NCI-H2107 (cell line): ENCODE measurements around the gene MRPS14.

Experiments used
- DNase-seq: peaks from one replicate; lab custom pipeline; 2025; lab: John Stamatoyannopoulos, UW

Gene MRPS14

GRCh38 chr1:174984952-174985351 is 38.3 kb downstream of the MRPS14 start:
- DNase-seq, result no peak

DNA sequence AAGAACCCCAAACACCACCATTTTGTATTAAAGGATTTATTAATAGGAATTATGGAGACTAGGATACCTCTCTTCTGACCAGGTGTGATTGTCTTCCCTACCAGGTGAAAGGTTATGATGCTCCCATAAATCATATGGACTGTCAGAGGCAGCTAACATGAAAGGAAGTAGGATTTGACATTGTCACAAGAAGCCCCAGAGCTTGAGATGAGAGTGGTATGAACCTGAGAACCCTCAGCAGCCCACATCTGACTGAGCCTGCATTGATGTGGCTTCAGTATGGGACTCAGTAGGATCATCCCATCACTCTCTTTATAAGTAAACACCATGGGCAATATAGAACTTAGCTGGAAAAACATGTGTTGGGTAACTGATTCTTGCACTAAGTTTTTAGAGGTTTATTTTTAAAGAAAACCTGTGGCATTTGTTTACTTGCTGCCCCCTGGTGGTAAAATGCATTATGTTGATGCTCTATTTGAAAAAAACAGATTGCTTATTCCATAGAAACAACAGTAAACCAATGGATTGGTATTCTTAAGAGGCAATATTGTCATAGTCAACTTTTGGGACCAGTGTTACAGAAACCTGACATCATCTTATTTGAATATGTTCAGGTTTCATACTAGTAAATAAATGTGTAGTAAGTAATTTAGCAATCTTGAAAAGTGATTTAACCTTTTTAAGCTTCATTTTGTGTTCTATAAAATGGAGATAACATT is 40.1 kb downstream of the MRPS14 start:
- no peak for DNase-seq

- DNase-seq, result no peak
Measured at GRCh38 chr1:174976436-174977108, 46.7 kb downstream of the MRPS14 start.

DNA sequence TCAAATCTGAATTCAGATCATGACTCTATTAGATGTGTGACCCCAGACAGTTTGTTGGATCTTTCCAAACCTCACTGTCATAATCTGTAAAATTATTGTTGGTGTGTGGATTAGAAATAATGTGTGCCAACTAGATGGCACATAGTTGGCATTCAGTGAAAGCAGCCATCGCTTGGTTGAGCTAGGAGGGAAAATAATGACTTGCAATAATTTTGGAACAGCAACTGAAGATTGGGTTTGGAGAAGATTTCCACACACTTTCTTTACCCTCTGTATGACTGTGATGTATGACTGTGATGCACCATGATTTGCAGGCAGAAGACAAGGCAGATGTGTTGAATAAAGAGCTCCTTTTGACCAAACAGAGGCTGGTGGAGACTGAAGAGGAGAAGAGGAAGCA is 47.5 kb downstream of the MRPS14 start:
- DNase-seq, result no peak

DNA sequence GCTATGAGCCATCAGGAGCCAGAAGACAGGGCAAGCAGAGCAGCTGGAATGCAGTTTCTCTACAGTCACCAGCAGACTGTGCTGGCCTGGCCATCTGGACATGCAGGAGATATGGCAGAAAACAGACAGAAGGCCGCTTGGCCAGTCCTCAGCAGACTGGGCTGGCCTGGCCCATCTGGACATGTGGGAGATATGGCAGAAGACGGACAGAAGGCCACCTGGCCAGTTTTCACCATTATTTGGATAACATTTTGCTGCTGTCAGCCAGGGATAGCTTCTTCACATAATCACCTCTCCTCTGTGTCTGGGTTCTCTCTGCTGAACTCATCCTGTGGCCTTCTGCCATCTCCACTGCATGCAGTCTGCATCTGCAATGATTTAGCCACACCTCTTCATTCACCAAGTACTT is 48.5 kb downstream of the MRPS14 start:
- DNase-seq, result no peak

- DNase-seq, result no peak
Measured at GRCh38 chr1:174971902-174972301, 51.3 kb downstream of the MRPS14 start.

DNA sequence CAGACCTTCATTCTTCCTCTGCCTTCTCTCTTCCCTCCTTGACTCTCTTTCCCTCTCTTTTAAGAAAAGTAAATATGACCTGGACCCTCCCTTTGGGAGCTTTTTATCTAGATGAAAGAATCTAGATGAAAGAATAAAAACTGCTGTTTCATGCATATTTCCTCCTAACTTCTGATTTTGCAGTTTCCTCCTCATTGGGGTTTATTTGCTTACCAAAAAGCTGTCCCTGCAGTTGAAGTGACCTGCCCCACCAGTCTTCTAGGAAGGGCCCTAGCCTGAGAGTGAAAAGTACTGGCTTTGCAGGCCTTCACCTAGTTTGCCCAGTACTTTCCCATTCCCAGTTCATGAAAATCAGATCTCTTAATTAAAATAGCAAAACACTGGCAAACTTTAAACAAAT is 51.8 kb downstream of the MRPS14 start:
- no peak for DNase-seq

GRCh38 chr1:174969977-174970376 is 53.2 kb downstream of the MRPS14 start:
- no peak for DNase-seq

GRCh38 chr1:174968750-174969244 is 54.4 kb downstream of the MRPS14 start:
- DNase-seq, result no peak

DNA sequence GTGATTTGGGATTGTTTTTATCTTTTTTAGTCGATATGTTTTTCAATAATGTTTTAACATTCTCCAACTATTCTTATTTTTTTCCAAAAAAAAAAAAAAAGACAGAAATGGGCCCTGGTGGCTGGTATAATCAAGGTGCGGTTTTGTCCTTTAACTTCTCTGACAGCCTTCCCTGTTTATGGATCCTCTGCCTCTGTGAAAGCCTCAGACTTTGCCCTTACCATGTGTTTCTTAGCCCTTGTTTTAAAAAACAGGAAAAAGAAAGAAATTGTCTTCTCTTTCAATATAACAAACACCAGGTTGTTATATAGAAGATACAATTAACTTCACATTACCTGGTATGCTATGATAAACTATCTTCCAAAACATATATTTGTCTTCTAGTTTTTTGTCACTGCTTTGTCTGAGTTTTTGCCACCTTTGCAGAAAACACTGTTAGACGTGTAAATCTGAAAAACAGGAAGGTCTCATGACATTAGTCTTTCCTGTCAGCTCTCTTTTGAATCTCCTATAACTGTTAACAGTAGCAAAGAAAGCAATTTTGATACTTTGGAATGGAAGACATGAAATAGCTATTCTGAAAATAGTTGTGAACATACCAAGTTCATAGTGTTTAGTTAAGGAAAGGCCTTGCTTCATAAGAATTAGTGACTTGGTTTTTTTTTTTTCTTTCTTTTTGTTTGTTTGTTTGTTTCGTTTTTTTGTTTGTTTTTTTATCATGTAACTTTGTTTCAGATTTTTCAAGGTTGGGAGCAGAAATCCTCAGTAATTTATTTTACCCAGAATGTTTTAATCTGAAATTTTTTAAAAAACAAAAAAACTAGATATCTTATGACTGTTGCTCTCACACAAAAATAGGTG is 55.1 kb downstream of the MRPS14 start:
- DNase-seq, result no peak

DNA sequence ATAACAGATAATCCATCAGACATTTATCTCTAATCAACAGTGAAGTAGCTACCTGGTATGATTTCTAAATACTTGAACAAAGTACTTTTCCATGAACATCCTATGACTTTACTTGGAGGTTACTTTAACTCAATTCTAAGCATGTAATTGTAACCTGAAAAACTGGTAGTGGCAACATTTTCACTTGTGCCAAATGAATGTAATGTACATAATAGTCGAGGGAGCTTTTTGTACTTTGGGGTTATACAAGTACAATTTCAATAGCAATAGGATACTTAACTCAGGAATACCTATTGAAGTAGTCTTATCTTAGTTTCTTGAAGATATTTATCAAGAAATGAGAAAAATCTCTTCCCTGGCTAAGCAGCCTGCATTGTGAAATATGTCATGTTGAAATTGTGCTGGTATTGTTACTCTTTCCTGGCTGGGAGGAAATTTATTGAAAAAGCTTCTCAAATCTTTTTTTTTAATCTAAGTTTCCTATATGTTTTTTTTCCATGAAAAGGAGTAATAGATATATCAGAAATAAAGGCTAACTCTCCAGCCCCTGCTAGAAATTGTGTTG is 57.1 kb downstream of the MRPS14 start:
- DNase-seq, result no peak

DNA sequence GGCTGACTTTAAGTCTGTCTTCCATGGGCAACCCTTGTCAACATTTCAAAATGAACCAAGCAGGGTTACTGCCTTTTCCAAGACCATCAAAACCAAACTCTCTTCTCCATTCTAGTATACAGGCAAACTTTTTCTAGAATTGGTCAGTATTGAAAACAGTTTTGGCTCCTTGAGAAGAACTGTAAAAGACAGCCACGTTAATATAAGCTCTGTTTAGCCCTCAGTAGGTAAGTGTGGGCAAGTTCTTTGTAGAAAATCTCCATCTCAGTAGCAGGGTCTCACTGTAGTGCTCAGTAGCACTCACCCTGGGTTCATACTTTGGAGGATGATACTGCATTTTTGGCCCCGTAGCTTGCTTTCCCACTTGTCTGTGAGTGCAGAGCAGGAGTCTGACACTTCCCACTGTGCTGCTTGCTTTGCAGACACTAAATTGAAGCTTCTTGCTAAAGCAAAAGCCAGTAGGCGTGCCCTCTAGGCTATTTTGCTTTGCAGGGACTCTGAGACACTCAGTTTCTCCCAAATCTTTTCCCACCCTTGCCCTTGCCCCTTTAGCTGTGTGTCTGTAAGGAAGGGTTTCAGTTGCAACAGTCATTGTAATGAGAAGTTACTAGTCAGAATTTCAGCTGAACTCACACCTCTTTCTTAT is 57.7 kb downstream of the MRPS14 start:
- no peak for DNase-seq

- DNase-seq, result no peak
Measured at GRCh38 chr1:174964972-174965361, 58.3 kb downstream of the MRPS14 start.

DNA sequence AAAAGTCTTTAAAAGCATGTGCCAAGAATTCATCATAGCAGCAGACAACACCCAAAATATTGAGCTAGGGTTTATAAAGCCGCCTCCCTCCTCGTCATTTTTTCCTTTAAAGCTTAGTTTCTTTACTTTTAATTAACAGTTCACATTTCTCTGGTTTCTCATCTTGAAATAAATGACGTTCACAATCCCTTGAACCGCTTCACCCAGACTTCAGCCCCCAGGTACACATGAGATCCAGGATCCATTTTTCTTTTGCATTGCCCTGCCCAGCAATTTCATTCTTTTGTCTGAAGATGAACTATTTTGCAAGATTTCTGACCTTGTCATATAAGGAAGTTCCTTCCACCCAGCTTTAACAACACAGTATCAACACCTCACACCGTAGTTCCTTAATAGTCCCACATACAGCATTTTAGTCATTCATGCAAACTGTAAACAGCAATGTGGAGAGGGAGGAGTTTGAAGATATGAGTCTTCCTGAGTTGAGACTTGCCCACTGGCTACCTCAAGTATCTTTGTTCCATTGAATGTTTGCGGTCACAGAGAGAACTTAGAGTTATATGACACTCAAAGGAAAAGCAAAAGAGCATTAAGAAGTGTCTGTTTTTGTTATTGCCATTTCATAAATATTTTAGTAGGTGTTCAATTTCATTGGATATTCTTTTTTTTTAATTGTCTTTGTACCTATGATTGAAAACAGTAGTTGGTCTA is 58.8 kb downstream of the MRPS14 start:
- no peak for DNase-seq

GRCh38 chr1:174963529-174964125 is 59.6 kb downstream of the MRPS14 start:
- peak; percentile 25 for DNase-seq
